HG03354 (cell line): ENCODE results near the gene CACNB4.
"Not testable (repeated sequence)": the region's sequence is repeated elsewhere in the genome, so short reads cannot be mapped to it uniquely, and the experiment has no call there.

Experiments used
- ATAC-seq: cut with Tn5 transposase; IDR thresholded peaks from one replicate; pipeline ENCODE4 v1.9.1; 2021; ENCODE audit warnings: mild to moderate bottlenecking; ENCODE audit not compliant: unreplicated experiment, poor library complexity, severe bottlenecking

CACNB4 gene

DNA sequence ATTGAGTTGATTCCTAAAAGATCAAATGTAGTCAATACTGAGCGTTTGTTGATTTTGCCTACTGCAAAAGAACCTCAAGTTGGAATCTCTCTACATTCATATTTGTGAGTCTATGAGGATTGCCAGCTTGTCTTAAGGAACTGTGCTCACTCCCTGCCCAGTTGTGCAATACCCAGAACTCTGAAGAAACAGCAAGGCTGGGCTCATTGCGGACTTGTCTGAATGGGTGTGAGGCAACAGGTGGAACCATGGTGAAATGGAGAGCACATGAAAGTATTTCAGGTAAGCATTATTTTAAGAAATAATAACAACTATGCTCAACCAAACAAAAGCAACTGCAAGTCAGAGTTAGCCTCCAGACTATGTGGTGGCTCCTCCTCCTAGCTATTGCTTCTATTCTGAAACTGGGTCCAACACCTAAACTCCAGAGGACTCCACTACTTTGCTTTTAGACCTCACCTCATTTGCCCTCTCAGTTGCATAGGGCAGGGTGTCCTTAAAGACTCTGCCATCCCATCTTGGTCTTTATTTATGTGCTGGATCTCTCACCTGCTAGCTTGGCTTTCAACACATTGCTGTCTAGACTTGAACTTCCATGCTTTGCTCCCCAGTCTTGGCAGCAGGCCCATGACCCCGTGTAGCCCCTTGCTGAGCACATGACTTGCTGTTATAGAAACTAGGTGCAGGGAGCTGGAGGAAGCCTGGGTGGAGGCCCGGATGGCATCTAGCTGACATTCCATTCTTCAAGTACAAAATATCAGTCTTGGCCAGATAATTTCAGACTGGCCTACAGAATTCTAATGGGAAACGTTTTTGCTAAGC lies 175.8 kb downstream of the CACNB4 start:
- no peak for ATAC-seq

DNA sequence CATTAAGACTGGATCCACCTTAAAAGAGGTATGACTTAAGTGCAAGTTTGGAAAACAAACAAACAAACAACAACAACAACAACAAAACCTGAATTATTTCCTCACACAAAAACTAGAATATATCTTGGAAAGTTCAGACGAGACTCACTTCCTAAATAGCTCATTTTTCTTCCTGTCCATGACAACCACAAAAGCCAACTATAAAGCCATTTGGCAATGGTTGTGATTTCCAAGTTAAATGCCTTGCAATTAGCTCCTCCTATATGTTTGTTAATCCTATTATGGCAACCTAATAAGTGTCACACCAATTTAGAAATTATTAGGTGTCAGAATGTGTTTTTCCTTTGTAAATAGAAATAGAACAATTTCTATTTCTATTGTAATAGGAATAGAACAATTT lies 179.1 kb downstream of the CACNB4 start:
- ATAC-seq, result no peak

DNA sequence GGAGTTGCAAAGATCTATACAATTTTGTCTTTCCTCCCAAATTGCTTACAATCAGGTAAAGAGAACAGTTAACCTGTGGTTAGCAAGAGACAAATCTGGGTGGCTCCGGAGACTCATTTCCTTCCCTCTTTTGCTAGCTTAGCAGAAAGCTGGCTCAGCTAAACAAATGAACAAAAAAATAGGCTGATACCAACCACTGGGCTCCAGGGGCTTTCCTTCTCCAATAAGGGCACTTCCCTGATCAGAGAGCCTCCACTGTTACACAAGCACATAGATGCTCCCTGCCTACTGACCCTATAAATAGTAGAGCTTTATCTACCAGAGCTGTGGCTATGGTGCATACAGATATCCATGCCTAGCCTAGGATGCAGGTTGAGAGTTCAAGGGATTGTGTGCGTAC lies 180.5 kb downstream of the CACNB4 start:
- ATAC-seq, result no peak

DNA sequence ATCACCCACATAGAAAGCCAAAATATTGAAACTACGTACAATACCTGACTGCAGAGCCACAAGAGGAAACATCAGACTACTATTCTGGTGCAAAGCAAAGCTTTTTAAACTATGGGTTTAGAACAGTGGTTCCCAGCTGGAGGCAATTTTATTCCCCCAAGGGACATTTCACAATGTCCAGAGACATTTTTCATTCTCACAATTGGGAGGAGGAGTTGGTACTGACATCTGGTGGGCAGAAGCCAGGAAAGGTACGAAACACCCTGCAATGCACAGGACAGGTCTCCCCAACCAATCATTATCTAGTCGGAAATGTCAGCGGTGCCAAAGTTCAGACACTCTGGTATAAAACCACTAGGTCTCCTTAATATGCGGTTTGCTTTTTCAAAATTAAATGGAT lies 182.2 kb downstream of the CACNB4 start:
- no peak for ATAC-seq

DNA sequence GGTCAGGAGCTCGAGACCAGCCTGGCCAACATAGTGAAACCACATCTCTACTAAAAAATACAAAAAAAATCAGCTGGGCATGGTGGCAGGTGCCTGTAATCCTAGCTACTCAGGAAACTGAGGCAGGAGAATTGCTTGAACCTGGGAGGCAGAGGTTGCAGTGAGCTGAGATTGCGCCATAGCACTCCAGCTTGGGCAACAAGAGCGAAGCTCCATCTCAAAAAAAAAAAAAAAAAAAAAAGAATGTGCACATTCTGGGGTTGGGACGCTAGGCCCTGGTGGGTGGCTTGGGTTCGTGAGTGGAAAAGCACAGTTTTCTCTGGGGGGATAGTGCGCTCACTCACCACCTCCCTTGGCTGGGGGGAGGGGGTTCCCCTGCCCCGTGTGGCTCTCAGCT lies 183.2 kb downstream of the CACNB4 start:
- not testable (repeated sequence) for ATAC-seq

DNA sequence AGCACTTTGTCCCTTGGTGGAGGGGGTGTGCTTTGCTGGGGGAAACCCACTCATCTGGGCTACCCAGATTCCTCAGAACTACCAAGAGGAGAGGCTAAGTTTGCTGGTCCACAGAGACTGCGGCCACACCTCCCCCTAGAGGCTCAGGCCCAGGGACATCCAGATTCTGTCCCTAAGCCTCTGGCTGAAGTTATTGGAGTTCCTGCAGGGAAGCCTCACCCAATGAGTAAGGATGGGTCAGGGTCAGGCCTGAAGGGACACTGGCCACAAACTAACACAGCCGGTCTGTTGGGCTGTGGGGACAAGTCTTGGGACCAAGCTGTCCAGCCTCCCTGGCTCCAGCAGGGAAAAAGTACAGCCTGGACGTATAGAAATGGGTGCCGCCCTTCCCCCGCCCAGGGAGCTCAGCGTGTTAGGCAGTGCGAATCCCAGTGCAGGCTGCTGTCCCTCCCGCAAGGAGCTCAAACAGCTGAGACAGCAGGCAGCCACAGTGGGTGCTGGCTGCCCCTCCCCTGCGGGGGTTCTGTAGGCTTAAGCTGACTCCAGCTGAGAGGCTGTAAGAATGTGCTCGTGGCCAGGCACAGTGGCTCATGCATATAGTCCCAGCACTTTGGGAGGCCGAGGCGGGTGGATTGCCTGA lies 183.7 kb downstream of the CACNB4 start:
- ATAC-seq, result no peak

DNA sequence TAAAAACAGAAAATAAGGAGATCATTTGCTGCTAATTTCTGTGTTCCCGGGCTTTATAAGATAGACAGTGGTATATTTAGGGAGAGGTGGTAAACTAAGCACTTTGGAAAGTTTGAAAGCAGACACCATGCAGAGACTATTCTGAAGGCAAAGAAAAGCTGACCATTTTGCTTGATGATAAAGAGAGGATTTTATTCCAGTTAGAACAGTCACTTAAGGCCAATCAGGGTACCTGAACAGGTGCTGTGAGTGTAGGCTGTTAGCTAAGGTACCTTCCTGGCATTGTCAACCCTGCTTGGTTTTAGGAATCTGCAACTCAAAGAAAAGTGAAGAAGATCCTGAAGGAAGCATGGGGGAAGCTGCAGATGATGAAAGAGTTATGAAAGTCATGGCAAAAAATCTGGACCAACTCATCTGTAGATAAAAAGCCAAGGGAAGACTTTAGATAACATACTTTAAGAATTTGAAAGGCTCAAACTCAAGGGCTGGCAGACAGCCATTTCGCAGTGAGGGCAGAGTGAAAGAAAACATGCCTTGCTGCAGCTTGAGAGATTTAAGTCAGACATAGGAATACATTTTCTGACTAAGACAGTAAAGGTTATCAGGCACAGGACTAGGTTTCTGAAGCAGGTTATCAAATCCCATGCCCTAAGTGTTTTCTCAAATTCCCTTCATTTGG lies 190.5 kb downstream of the CACNB4 start:
- ATAC-seq, result no peak

DNA sequence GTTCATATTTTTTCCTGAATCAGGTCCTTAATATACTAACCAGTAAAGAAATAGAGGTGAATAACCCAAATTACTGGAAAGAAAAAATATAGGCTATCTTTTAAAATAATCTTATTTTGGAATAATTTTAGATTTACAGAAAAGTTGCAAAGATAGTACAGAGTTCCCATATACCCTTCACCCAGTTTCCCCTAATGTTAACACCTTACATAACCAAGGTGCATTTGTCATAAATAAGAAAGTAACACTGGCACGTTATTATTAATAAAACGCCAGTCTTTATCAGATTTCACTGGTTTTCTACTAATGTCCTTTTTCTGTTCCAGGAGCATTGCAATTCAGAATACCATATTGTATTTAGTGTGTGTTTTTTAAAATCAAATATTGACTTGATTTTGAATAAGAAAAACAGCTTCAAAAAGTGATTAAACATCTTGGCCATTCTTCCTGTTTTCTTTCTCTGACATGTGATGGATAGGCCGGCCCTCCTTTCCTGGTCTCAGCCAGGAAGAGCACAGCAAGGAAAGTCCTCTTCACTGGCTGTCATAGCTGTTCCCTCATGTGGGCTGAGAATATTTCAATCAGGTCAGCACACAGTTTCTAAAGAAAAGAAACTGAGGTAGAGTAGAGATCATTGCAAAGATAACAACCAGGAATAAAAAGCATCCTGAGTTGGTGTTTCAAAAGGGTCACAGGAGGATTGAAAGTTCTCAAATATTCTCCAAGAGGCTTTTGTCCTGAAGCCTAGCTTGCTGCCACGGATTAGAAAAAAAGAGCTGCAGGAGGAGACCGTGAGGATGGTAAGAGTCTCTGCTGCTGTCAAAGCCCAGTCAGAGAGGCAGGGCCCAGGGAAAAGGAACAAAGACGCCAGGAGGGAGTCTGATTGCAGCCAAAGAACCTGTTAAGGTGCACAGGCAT lies 191.3 kb downstream of the CACNB4 start:
- ATAC-seq, result no peak

DNA sequence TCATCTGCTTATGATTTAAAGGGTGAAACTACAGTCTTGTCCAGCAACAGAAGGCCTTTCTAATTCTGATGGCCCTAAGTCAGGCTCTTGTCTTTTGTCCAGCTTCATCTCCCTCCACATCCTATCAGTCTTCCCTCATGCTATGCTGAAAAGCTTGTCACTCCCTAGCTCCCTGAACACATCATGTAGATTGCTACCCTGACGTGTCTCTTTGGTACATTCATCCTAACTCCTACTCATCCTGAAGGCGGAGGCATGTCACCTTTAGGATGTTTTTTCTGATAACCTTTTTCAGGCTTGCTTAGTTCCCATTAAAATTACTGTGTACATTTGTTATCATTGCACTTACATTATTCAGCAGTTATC lies 192.2 kb downstream of the CACNB4 start:
- no peak for ATAC-seq

DNA sequence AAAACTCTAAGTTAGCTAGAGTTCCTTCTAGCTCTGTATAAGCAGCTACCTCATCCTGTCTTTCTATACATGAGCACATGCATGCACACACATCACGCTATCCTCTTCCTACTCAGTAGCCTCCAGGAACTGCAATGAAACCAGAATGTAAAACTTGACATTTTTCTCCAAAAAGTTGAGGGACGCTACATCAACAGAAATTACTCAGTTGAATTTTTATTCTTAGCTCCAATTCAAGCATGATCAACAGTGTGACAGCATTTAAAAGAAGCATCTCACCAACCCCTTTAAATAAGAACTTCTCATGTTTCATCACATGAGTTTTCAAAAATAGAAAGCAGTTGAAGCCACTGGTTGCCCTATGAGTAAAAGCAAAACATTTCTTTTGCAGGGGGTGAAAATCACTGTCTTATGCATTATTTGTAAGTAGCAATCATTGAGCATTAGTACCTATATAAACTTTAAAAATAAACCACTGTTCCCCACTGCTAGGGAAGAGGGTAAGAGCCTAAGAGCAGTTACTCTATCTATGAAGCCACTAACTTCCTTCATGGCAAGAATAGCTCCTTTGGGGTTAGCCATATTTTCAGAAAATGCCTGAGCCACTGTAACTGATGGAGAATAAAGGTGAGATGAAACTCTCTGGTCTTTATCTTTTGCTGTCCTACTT lies 192.7 kb downstream of the CACNB4 start:
- ATAC-seq, result peak; percentile 56

DNA sequence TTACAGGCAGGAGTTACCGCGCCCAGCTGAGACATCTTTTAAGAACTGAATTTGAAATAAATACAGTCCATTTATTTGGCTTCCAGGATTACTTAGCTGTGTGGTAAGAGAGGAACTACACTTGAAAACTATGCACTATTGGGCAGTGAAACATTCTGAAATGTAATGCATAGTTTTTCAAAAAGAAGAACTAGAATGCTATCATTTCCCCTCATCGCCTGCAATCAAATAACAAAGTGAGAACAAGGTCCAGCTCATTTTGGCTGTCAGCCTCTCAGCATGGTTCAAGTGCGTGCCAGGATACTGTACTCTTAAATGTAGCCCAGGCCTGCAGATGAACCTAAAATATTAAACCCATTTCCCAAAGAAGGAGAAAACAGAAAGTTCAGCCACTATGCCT lies 194.0 kb downstream of the CACNB4 start:
- ATAC-seq, result no peak

DNA sequence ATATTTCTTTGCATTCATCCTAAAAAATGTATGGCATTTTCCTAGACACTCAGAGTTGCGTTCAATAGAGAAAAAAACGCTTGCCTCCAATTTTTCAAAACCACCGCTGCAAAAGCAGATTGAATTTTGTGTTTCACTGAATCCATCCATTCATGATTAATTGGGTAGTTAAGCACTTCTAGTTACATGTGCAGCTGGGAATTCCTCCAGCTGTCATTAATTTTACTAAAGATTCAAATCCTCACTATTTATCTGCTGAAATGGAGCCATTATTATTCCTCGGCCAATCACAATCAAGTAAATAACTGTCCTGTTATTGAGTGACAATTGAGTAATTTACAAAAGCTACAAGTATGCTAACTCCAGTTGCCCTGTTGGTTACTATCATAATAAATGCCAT lies 194.8 kb downstream of the CACNB4 start:
- no peak for ATAC-seq

DNA sequence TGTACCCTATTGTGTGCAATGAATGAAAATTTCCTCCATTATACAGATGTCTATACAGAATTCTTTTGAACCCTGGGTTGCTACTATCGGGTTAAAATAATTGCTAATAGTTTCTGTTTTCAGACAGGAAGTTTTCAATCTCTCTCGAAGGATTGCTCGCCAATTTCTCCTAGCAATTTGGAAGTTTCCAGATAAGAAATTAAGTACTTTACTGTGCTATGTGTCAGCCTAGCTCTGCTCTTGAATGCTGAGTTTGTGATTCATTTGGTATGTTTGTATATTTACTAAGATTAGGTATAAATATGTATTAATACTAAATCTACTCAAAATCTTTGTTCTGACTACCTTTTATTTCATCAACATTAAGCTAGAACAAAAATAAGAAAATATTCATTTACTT lies 196.0 kb downstream of the CACNB4 start:
- no peak for ATAC-seq

DNA sequence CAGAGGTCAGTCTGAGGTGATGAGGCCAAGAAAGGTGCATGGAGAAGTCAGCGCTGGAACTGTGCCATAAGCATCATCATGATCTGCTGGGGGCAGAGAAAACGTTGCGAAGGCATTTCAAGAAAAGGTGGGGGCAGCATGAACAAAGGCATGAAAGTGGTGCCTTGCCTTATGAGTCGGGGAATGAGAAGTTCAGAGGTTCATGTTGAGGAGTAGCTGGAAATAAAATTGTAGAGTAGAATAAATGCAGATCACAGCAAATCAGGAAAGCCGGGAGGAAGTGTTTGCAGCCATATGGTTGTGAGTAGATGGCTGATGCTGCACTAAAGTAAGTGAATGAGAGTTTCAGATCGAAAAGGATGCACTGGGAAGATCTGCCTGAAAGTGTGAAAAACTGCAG lies 198.5 kb downstream of the CACNB4 start:
- no peak for ATAC-seq

DNA sequence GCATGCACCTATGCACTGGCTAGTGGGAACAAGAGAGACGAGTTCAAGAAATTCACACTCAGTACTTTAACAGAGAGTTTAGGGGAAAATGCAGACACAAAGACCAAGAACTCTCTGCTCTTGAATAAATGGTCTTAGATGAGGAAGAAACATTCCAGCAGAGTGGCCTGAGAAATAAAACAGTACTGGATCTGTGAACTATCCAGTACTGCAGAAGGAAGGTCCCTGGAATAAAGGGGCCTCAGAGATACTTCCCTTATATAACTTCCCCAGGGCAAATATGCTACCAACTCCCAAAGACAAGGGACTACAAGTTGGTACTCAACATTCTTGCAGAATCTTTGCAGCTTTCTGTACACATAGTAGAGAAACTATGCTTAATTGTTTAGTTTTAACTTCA lies 199.7 kb downstream of the CACNB4 start:
- ATAC-seq, result no peak

DNA sequence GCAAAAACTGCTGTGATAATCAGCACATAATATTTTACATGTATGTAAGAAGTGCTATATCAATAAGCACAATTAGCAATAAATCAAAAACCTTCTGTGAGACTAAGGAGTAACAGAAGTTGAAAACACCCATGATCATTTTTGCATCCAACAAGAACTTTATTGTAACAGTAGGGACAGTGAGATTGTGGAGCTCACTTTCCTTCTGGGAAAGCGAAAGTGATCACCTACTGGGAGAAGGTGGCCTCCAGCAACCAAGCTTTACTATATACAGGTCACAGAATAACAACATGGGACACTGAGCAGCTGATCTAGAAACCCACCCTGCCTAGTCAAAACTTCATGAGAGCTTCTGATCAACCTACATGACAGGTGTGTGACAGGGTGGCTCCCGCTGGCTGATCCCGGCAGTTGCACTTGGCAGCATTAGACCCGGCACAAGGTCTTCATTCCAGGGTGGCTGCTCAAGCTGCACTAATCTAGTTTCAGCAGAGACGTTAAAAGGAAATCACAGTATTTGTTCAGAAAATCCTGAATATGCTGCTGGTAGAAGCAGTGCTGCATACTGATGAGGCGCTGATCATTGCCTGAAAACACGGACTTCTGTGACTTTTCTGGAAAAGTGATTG lies 207.2 kb downstream of the CACNB4 start:
- ATAC-seq, result no peak

DNA sequence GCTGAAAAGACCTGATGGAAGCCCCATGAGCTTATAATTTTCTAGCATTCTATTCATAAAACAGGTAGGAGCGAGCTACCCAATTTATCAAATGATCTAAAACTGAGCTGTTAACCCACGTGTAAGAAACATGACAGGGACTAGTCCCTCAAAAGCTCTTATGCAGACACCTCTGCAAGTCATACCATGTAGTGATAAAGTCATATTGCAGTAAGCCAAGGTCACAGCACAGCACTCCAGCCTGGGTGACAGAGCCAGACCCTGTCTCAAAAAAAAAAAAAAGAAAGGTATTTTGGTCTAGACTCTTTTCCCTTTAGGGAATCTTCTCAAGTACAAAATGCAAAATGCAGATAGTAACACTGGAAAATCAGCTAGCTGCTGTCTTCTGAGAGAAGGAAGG lies 211.7 kb downstream of the CACNB4 start:
- no peak for ATAC-seq

DNA sequence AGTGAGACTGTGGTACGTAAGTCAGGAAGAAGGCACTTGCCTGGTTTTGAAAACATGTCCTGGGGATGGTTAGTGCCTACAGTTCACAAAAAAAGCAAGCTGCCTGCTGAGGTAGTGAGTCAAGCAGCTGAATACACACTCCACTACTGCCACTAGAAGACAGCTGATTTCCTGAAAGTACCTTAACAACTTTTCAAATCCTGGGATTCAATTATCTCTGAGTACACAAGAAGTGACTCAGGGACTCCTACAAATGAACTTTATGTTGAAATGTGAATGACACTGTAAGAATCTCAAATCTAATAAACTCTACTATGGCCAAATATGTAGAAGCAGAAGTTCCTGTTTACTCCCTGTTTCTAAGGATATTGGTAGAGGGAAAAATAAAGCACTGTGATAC lies 212.6 kb downstream of the CACNB4 start:
- no peak for ATAC-seq

DNA sequence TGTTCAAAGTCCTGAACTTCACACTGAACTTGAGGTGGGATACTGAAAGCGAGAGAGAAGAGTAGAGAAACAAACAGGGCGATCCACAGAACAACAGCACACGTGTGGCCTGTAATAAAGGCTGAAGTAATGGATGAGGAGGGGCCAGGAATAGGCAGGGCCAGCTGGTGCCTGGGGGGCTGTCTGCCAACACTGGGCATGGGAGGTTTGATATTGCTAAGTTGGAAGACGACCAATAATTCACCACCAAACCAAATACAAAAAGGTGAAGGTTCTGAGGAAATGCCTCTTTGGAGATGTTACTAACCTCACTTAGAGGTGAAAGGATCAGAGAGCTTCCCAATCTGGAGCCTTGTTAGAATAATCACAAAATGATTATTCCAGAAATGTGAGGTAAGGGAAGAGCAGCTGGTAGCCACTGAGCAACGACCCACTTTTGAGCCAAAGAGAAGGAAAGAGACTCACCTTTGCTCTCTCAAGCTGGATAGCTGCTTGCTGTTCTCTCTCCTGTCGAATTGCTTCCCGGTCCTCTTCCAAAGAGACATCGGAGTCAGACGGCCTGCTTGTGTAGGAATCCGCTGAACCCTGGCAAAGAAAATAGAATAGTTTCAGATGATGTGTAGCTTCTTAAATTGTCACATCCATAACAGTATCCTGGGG lies 215.9 kb downstream of the CACNB4 start:
- ATAC-seq, result no peak
